HL-60/S4 treated with phorbol 12-myristate 13-acetate at 8.2 ng/mL for 4 days and 3 days (cell line): ENCODE measurements around the gene TOLLIP.

ENCODE experiments used
- in situ Hi-C: fragments of 300-500 bp; cut with MboI; formaldehyde crosslinking; loops from 2 replicates; pipeline ENCODE4 v1.15.0; 2022; ENCODE audit warnings: low sequenced_read_pairs

The TOLLIP gene

DNA sequence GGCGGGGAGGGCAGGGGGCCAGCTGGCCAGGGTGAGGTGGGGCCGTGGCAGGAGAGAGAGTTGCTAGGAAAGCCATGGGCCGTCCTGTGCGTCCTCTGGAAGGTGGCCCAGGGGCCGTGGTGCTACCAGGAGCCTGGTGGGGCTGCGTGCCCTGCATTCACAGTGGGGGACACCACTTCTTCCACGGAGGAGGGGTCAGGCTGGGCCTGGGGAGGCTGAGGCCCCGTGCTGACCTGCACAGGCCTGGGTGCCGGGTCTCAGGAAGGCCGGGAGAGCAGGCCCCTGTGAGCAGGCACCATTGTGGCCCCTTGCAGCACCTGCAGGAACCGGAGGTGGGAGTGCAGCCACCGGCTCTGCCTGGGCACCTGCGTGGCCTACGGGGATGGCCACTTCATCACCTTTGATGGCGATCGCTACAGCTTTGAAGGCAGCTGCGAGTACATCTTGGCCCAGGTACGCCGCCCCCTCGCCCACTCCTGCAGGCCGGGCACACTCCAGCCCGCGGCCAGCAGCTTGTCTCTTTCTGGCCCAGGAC, 74.6 kb downstream of the TOLLIP start:
- in situ Hi-C loops, result no loop called here

DNA sequence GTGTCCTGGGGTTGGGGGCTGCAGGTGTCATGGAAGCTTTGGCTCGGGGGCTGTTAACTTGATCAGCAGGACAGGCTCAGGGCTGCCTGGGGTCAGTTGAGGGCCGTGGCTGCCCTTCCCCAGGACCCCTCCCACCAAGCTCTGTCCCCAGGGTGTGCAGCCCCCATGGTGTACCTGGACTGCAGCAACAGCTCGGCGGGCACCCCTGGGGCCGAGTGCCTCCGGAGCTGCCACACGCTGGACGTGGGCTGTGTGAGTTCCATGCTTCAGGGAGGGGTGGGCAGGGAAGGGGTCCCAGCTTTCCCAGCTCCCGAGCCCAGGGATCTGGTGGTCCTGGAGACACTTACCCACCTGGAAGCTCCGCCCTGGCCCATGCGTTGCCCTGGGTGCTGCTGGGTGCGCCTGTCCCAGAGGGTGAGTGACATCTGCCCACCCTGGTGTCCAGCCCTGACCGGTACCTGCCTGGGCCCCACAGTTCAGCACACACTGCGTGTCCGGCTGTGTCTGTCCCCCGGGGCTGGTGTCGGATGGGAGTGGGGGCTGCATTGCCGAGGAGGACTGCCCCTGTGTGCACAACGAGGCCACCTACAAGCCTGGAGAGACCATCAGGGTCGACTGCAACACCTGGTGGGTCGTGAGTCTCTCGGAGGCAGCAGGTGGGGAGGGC, 75.2 kb downstream of the TOLLIP start:
- in situ Hi-C loops, result no loop called here

DNA sequence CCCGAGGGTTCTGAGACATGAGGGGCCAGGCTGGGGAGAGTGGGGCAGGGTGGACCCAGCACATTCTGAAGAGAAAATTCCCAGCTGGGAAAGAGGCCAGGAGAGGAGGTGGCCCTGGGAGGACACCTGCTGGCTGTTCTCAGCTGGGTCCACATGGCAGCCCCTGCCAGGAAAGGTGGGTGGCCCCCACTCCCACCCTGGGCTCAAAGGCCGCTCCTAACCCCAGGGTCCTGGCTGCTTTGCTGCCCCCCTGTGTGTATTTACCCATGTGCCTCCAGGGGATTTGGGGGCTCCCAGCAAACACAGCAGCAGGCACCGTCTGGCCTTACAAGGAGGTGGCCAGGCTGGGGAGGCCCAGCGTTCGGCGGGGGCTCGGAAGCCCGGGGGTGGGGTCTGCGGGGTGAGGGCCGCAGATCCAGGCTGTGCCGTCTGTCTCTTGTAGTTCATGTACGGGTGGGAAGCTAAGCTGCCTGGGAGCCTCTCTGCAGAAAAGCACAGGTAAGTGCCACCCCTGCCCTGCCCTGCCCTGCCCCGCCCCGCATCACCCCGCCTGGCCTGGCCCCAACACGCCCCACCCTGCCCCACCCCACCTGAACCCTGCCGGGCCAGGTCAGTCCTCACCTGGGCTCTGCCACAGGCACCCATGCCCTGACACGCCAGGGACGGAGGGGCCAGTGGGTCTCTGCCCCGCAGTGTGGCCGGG, 75.9 kb downstream of the TOLLIP start:
- in situ Hi-C loops, result no loop called here

GRCh38 chr11:1232883-1233321, 76.5 kb downstream of the TOLLIP start:
- in situ Hi-C loops, result no loop called here

GRCh38 chr11:1232021-1232882, 77.2 kb downstream of the TOLLIP start:
- in situ Hi-C loops, result no loop called here

DNA sequence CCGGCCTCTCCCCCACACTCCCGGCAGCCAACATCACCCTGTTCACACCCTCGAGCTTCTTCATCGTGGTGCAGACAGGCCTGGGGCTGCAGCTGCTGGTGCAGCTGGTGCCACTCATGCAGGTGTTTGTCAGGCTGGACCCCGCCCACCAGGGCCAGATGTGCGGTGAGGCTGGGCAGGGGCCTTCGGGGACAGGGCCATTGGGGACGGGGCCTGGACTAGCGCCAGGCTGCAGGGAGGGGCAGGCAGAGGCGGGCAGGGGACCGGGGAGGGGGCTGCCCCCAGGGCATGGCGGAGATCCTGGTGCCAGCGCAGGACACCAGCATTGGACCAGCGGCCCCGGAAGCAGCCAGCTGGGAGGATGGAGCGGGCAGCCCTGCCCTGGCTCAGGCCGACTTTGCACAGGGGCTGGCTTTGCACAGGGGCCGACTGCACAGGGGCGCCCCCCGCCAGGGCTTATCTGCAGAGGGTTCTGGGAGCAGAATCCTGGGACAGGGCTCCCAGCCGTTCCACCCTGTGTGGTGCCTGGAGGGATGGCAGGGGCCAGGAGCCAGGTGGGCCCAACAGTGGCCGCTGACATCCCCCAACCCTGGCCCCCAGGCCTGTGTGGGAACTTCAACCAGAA, 77.9 kb downstream of the TOLLIP start:
- in situ Hi-C loops, result no loop called here

GRCh38 chr11:1230456-1231395, 78.7 kb downstream of the TOLLIP start:
- in situ Hi-C loops, result no loop called here

DNA sequence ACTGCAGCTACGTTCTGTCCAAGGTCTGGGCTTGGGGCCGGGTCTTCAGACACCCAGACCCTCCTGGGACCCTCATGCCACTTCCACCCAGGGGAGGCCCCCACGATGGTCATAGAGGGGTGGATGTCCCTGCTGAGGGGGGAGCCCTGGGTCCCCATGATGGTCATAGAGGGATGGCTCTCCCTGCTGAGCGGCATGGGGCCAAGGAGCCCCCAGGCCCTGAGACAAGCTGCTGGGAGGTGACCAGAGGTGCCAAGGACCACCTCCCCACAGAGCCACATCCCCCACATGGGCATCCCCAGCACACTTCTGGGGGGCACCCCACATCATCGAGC, 79.3 kb downstream of the TOLLIP start:
- in situ Hi-C loops, result no loop called here

GRCh38 chr11:1229471-1230120, 79.8 kb downstream of the TOLLIP start:
- in situ Hi-C loops, result no loop called here

GRCh38 chr11:1228921-1229451, 80.4 kb downstream of the TOLLIP start:
- in situ Hi-C loops, result no loop called here

GRCh38 chr11:1228101-1228821, 81.2 kb downstream of the TOLLIP start:
- in situ Hi-C loops, result no loop called here

- in situ Hi-C loops, result no loop called here
Observed at GRCh38 chr11:1227551-1228100, 81.8 kb downstream of the TOLLIP start.

- in situ Hi-C loops, result no loop called here
Observed at GRCh38 chr11:1226986-1227550, 82.4 kb downstream of the TOLLIP start.

DNA sequence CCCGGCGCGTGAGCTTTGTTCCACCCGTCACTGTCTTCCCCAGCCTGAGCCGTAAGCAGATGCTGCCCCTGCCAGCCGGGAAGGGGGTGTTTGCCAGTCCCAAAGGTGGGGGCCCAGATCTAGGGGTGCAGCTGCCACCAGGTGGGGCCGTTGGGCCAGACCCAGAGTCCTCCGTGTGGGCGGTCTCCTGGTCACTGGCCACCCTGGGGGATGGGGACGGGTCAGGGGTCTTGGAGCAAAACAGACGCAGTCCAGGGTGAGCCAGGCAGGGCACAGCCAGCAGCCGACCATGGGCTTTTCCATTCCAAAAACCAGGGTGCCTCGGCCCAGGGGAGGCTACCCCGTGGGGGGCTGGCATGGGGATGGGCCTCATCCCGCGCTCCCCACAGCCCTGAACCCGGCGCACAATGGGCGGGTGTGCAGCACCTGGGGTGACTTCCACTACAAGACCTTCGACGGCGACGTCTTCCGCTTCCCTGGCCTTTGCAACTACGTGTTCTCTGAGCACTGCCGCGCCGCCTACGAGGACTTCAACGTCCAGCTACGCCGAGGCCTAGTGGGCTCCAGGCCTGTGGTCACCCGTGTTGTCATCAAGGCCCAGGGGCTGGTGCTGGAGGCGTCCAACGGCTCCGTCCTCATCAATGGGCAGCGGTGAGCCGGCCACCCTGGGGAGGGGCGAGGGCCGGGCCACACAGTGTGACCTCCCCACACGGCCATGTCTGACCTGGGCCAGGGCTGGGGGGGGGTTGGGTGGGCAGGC, 83.0 kb downstream of the TOLLIP start:
- in situ Hi-C loops, result no loop called here

DNA sequence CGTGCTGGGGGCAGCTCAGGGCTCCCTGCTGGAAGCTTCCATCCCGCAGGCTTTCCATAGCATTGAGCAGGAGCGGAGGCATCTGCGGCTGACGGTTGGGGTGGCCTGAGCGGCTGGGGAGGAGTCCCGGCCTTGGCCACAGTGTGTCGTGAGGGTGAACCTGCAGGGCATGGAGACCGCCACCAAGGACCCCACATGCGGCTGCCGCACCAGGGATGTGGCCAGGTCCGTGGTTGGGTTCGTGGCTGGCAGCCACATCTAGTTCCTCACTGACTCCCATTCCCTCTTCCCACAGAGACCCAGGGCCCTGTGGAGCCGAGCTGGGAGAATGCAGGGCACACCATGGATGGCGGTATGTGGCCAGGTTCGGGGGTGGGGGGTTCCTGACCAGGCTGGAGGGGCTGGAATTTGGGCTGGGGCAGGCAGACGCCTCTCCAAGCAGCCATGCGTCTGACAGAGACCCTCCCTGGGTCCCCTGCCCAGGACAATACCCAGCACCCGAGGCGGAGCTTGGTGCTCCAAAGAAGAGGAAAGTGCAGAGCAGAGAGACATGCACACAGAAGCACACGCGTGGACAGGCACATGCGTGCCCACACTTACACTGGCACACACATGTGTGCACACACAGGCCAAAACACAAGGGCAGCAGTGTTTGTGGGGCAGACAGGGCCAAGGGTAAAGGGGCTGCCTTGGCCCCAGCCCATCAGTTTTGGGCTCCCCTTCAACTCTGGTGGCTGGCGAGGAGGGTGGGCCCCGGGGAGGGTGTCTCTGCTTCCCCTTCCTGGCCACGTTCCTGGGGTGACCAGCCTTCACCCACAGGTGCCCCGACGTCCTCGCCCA, 83.8 kb downstream of the TOLLIP start:
- in situ Hi-C loops, result no loop called here
